GM19467 (cell line): Measurements from ENCODE around the gene RASGRP2.

ENCODE experiments used
- ATAC-seq: cut with Tn5 transposase; IDR thresholded peaks from one replicate; pipeline ENCODE4 v1.9.1; 2021; ENCODE audit warnings: mild to moderate bottlenecking, moderate library complexity; ENCODE audit not compliant: unreplicated experiment

RASGRP2 gene

DNA sequence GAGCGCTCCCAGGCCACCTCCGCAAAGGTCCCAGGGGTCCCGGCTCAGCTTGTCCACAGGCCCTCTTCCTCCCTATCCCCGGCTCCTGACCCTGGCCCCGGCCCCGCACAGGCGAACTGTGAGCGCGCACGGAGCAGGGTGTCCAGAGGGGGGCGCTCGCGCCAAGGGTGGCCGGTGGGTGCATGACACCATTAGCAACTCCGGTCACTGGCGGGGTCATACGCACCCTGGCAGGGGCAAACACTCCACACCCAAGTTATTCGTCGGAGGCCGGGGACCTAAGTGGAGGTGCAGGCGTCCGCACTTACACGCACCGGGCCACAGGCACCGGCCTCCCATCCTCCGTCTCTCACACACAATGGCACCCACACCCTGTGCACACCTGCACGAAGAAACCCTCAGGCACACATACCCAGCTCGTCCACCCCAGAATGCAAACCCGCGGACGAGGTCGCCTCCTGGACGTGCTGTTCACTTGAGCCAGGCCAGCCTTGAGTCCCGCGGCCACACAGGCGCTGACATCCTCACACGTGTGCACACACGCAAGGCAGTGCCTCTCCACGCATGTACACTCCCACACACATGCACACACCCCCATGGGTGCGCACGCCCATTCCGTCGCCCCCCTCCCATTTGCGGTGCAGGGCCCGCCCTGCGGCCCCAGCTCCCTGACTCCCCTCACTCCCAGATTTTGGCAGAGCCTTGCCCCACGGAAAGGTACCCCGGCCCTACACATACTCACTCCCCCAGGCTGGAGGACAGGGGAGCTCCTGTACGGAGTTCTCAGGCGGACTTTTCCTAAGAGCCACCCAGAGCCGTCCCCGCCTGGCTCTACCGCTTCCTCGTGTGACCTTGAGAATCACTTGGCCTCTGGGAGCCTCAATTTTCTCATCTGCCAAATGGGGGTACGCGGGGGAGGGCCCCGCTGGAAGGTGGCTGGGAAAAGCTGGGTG is at the start of gene RASGRP2:
TSS of gene RASGRP2 (minus strand) at position 552 of the 953 bp plus-strand sequence. CDS start 1,276 bp downstream, outside the sequence.
- no peak for ATAC-seq

DNA sequence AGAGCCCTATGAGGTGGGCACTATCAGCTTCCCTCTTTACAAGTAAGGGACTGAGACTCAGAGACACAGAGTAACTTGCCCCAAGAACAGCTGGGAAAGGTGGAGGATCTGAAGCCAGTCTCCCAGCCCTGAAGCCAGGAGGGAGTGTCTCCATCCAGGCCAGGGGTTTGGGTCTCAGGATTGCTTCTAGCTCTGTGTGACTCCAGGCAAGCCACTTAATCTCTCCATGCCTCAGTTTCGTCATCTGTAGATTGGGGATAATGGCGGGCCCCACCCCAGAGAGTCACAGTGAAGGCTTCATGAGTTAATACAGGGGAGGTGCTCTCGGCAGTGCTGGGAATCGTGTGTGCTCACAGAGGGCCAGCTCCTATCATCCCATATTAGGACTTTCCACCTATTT is 48.5 kb upstream of the RASGRP2 start:
- no peak for ATAC-seq

DNA sequence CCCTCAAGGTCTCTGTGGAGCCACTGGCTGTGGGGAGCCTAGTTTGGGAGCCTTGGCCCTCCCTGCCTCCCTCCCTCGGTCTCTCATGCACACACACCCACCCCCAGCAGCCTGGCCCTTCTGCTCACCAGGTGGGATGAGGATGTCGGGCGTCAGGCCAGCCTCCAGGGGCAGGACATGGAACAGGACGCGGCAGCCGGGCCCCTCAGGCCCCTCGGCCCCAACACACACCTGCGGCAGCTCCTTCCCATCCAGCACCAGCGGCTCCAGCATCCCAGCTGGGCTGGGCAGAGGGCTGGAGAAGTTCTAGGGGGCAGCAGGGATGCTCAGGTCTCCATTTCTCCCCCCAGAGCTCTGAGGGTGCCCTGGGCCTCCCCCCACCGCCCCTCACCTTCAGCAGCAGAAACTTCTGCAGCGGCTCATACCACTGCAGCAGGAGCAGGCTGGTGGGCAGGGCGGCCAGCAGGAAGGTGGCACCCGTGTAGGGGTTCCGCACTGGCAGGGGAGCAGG is 47.9 kb upstream of the RASGRP2 start:
- ATAC-seq = no peak

DNA sequence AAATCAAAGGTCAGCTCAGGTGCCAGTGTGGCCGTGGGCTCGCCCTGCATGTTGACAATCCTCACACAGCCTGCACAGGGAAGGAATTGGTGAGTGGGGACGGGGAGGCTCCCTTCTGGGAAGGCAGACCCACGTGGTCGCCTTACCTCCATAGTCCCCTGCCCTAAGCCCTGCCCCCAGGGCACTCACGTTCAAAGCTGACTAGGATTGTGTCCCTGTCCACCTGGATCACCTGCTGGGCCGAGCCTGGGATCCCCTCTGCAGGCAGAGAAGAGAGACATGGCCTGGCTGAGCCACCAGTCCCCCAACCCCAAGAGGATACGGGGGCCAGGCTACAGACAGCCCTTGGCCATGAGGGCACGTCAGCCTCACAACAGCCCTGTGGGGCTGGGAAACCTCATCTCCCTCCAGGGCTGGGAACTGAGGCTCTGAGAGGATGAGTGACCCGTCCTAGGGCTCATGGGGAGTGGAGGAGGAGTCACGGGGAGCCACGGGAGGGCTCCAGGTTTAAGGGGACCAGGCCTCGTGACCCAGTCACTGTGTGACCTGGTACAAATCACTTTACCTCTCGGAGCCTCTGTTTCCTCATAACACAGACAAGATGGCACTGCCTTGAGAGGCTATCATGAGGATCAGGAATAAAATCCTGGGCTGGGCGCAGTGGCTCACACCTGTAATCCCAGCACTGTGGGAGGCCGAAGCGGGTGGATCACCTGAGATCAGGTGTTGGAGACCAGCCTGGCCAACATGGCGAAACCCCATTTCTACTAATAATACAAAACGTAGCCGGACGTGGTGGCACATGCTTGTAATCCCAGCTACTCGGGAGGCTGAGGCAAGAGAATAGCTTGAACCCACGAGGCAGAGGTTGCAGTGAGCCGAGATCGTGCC is 46.5 kb upstream of the RASGRP2 start:
- no peak for ATAC-seq

GRCh38 chr11:64789331-64790204 is 45.6 kb upstream of the RASGRP2 start:
- ATAC-seq = no peak

GRCh38 chr11:64788321-64789215 is 44.6 kb upstream of the RASGRP2 start:
- ATAC-seq = no peak

DNA sequence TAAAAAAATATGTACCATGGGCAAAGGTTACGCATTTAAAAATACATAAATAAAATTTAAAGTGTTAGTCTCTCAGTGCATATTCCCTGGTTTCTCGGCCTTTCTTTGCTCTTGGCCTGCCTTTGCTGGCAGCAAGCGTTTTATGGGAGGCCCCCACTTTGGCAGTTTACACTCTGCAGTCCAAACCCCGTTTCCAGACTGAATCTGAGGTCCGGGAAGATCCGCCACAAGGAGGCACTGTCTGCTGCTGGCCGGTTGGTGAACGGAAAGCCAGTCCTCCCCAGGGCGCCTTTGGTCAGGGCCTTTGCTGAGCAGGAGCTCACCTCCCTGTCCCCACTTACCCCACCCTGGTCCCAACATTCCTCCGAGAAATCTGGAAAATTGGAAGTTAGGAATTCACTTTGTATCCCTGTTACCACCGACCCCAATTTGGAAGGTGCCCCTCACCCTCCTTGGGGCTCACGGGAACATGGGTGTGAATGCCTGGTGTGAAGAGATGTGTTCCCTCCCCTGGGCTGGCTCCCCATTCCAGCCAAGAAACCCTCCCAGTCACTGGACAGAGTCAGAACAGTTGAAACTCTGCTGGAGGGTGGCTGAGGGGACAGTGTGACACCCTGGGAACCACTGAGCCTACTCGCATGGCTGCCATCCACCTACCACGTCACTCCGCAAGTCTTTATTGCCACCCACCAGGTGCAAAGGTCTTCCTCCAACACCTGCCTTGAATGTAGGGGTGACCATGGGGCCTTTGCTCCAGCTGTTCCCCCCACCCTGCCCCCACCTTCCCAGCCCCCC is 43.8 kb upstream of the RASGRP2 start:
- no peak for ATAC-seq

GRCh38 chr11:64786308-64786707 is 42.4 kb upstream of the RASGRP2 start:
- ATAC-seq = no peak

GRCh38 chr11:64784813-64785581 is 41.1 kb upstream of the RASGRP2 start:
- no peak for ATAC-seq

- ATAC-seq = peak; percentile 75
These were observed 34.7 kb upstream of the RASGRP2 start, which contains the start of gene SF1 for GRCh38 chr11:64778473-64779298. SF1 (minus strand) TSS chr11:64778542; CDS start chr11:64778392, 150 bp downstream.

GRCh38 chr11:64778223-64778472 is 34.2 kb upstream of the RASGRP2 start:
- no peak for ATAC-seq

DNA sequence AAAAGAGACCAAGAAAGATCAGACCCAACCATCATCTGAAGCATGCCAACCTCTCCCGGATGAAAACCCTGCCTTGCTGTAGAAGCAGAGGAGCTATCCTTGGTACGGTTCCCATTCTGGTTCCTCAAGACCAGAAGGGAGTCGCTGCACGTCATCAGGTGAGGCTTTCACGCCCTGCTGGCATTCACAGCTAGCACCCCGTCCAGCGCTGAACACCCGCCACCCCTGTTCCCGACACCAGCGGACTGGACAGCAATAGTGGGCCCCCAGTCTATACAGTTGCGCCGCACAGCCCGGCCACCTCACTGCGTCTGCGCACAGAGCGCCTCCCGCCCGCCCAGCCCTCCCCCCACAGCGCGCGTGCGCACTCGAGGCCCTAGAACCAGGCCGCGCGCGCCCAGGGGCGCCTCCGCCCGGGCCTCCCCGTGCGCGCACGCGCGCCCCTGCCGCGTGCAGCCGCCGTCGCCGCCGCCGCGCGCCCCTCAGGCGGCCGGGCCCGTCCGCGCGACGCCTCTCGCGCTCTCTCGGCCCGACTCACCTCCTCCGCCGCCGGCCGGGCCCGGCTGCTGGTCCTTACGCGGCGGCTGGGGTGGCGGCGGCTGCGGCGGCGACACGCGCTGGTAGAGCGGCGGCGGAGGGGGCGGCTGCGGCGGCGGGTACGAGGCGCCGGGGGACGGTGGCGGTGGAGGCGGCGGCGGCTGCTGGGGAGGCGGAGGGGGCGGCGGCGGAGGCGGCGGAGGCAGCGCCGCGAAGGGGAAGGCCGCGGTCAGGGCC is 33.7 kb upstream of the RASGRP2 start:
- peak; percentile 21 for ATAC-seq

GRCh38 chr11:64776875-64777274 is 32.9 kb upstream of the RASGRP2 start:
- ATAC-seq = no peak

GRCh38 chr11:64776425-64776824 is 32.5 kb upstream of the RASGRP2 start:
- ATAC-seq = no peak

GRCh38 chr11:64774144-64774543 is 30.2 kb upstream of the RASGRP2 start:
- no peak for ATAC-seq

- no peak for ATAC-seq
These were observed 28.5 kb upstream of the RASGRP2 start for GRCh38 chr11:64772303-64773018.
